Ascending aorta (tissue), 2 donors: ENCODE measurements around the gene SACS. TPM values are rescaled to one million over a fixed set of nuclear protein-coding genes. Genes with fewer than 3 reads are reported as not detected.

Experiments used
- DNase-seq, 2 donors: peaks; one replicate each; pipeline ENCODE4 v3.0.0-alpha.2; 2019; ENCODE audit warnings: low spot score in 2 of 2
- H3K27ac ChIP-seq, 2 donors: fragments of 200-600 bp; sonication (generic); one replicate each; pipeline ENCODE4 v1.5.1; 2016 to 2017; ENCODE audit warnings: mild to moderate bottlenecking in 1 of 2
- H3K27me3 ChIP-seq: fragments of 200-600 bp; sonication (generic); one replicate; pipeline ENCODE4 v1.5.1; 2017
- H3K36me3 ChIP-seq, 2 donors: fragments of 200-600 bp; sonication (generic); one replicate each; pipeline ENCODE4 v1.5.1; 2016
- H3K4me1 ChIP-seq, 2 donors: fragments of 200-600 bp; sonication (generic); one replicate each; pipeline ENCODE4 v1.5.1; 2016 to 2017; ENCODE audit warnings: mild to moderate bottlenecking in 1 of 2
- H3K4me3 ChIP-seq, 2 donors: fragments of 200-600 bp; sonication (generic); one replicate each; pipeline ENCODE4 v1.5.1; 2016 to 2017; ENCODE audit warnings: mild to moderate bottlenecking in 1 of 2
- H3K9me3 ChIP-seq, 2 donors: fragments of 200-600 bp; sonication (generic); one replicate each; pipeline ENCODE4 v1.5.1; 2016
- intact Hi-C: fragments of 100-400 bp; cut with DNase I; formaldehyde crosslinking; loops from one replicate; pipeline ENCODE4 v1.15.1; 2023
- total RNA-seq: library from RNA; depleted of rRNA; stranded (reverse); fragments of >200 nt; gene quantifications from one replicate; pipeline ENCODE4 v1.1.0, GENCODE V29; 2016
- TF ChIP-seq, protein P1 (sequence below), 3 experiments: fragments of 200-600 bp in 2 of 3; fragments of 450-650 bp in 1 of 3; sonication (generic) in 2 of 3; IDR thresholded peaks; one replicate each; pipeline ENCODE4 v1.5.1; 2016 to 2019; ENCODE audit warnings: antibody characterized with exemption in 3 of 3, mild to moderate bottlenecking in 1 of 3, moderate library complexity in 1 of 3

Gene SACS
- total RNA-seq, 1 donor from 2014 or later = 13.1 TPM

DNA sequence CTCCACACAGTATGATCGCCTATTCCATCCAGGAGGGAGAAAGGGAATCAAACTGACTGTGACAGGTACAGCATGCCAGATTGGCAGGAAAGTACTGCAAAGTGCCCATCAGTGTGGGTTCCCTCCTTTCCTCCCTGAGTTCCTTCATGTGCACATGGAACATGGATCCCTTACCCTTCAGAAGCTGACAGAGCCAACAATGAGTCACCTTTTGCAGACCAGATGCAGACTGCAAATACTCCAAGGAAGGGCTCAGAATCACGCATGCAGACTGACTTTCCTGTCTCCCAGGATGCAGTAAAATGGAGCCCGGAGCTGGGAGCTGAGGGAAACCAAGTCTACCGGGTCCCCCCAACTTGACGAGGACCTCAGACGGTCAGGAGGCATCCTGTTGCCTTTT, 41.8 kb downstream of the SACS start:
- TF ChIP-seq, protein P1, sequence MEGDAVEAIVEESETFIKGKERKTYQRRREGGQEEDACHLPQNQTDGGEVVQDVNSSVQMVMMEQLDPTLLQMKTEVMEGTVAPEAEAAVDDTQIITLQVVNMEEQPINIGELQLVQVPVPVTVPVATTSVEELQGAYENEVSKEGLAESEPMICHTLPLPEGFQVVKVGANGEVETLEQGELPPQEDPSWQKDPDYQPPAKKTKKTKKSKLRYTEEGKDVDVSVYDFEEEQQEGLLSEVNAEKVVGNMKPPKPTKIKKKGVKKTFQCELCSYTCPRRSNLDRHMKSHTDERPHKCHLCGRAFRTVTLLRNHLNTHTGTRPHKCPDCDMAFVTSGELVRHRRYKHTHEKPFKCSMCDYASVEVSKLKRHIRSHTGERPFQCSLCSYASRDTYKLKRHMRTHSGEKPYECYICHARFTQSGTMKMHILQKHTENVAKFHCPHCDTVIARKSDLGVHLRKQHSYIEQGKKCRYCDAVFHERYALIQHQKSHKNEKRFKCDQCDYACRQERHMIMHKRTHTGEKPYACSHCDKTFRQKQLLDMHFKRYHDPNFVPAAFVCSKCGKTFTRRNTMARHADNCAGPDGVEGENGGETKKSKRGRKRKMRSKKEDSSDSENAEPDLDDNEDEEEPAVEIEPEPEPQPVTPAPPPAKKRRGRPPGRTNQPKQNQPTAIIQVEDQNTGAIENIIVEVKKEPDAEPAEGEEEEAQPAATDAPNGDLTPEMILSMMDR (IDR thresholded peaks at IDR 0.05) = no peak
- intact Hi-C loops = no loop called here
- DNase-seq = no peak
- Histone ChIP-seq H3K27me3 (no peaks in the 10 kb centered on the region), H3K4me1 (peaks cover 0 to 4% of the 10 kb centered on the region in 2 donors), H3K27ac (no peak overlapping the region), H3K9me3 (no peaks in the 10 kb centered on the region), H3K36me3 (no peaks in the 10 kb centered on the region), H3K4me3 (no peak overlapping the region)

DNA sequence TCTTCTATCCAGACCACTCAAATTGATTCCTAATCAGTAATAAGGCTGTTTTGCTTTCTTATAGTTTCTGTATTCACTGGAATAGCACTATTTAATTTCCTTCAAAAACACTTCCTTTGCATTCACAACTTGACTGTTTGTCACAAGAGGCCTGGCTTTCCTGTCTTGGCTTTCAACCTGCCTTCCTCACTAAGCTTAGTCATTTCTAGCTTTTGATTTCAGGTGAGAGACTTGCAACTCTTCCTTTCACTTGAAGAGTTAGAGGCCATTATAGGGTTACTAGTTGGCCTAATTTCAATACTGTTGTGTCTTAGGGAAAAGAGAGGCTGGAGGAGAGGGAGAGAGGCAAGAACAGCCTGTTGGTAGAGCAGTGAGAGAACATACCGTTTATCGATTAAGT, 47.0 kb downstream of the SACS start:
- DNase-seq = no peak

DNA sequence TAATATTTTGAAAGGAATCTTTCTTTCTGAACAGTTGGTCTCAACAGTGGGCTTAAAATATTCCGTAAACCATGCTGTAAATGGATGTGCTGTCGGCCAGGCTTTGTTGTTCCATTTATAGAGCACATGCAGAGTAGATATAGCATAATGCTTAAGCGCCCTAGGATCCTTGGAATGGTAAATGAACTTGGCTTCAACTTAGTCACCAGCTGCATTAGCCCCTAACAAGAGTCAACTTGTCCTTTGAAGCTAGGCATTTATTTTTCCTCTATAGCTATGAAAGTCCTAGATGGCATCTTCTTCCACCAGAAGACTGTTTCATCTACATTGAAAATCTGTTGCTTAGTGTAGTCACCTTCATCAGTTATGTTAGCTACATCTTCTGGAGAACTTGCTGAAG, 47.6 kb downstream of the SACS start:
- intact Hi-C loops = no loop called here
- Histone ChIP-seq H3K4me1 (peaks cover 0 to 8% of the 10 kb centered on the region in 2 donors), H3K4me3 (no peak overlapping the region), H3K36me3 (no peaks in the 10 kb centered on the region), H3K27me3 (no peaks in the 10 kb centered on the region), H3K27ac (no peak overlapping the region), H3K9me3 (no peaks in the 10 kb centered on the region)
- TF ChIP-seq, protein P1 (IDR thresholded peaks at IDR 0.05) = no peak
- no peak for DNase-seq

More for the DNA sequence above, 47.0 kb downstream of the SACS start:
- Histone ChIP-seq H3K4me1 (peaks cover 0 to 8% of the 10 kb centered on the region in 2 donors), H3K36me3 (no peaks in the 10 kb centered on the region), H3K27ac (no peak overlapping the region), H3K4me3 (no peak overlapping the region), H3K27me3 (no peaks in the 10 kb centered on the region), H3K9me3 (no peaks in the 10 kb centered on the region)
- TF ChIP-seq, protein P1 (IDR thresholded peaks at IDR 0.05) = no peak
- intact Hi-C loops = no loop called here

GRCh38 chr13:23384111-23384510, 49.4 kb downstream of the SACS start:
- intact Hi-C loops = no loop called here
- no peak overlapping the region for H3K27ac ChIP-seq

GRCh38 chr13:23383151-23383550, 50.4 kb downstream of the SACS start:
- TF ChIP-seq, protein P1 (IDR thresholded peaks at IDR 0.05) = no peak
- Histone ChIP-seq H3K4me1 (peaks cover 6 to 8% of the 10 kb centered on the region in 2 donors), H3K27ac (no peak overlapping the region), H3K27me3 (no peaks in the 10 kb centered on the region), H3K36me3 (no peaks in the 10 kb centered on the region), H3K9me3 (no peaks in the 10 kb centered on the region), H3K4me3 (no peak overlapping the region)
- no peak for DNase-seq
- intact Hi-C loops = no loop called here

More at GRCh38 chr13:23384111-23384510, 49.4 kb downstream of the SACS start:
- no peak for DNase-seq
- Histone ChIP-seq H3K4me1 (peaks cover 0 to 5% of the 10 kb centered on the region in 2 donors), H3K27me3 (no peaks in the 10 kb centered on the region), H3K36me3 (no peaks in the 10 kb centered on the region), H3K9me3 (no peaks in the 10 kb centered on the region), H3K4me3 (no peak overlapping the region)
- TF ChIP-seq, protein P1 (IDR thresholded peaks at IDR 0.05) = no peak

DNA sequence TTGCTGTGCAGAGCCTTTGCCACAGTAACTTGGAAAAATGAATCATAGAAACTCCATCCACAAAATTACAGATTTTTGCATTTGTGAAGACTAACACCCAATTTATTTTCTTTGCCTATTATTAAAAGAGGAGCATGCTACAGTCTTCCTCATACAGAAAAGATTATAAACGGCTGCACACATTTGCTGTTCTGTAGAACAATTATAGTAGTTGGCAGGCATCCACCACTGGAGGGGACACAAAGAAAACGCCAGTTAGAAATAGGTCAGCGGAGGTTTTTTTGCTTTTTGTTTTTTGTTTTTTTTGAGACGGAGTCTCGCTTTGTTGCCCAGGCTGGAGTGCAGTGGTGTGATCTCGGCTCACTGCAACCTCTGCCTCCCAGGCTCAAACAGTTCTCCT, 51.6 kb downstream of the SACS start:
- intact Hi-C loops = no loop called here
- Histone ChIP-seq H3K27me3 (no peaks in the 10 kb centered on the region), H3K27ac (no peak overlapping the region), H3K9me3 (no peaks in the 10 kb centered on the region), H3K4me3 (no peak overlapping the region), H3K4me1 (peaks cover 12 to 17% of the 10 kb centered on the region in 2 donors), H3K36me3 (no peaks in the 10 kb centered on the region)
- TF ChIP-seq, protein P1 (IDR thresholded peaks at IDR 0.05) = no peak
- DNase-seq = no peak
